HCT116 (cell line): ENCODE measurements around the gene CAPZB. TPM values are rescaled to one million over a fixed set of nuclear protein-coding genes. Genes with fewer than 3 reads are reported as not detected.

Experiments
- ATAC-seq: fragments of 200-7000 bp; cut with Tn5 transposase; 2 replicates; pipeline ENCODE4 v1.9.1; 2020; ENCODE audit warnings: mild to moderate bottlenecking, moderate library complexity
- BruUV-seq: library from RNA; stranded (reverse); fragments of 400-500 nt; replicated peaks from 2 replicates; lab custom pipeline; 2021; lab: Mats Ljungman, UMichigan
- CTCF ChIA-PET: fragments of 300-600 bp; sonication (Branson Sonifier 250); formaldehyde crosslinking; loops from one replicate; lab custom pipeline; 2021; ENCODE audit warnings: antibody characterized with exemption; lab: Charles Lee
- POLR2A ChIA-PET: fragments of 300-600, 350-600 bp; sonication (Branson Sonifier 250); formaldehyde crosslinking; loops from one replicate; lab custom pipeline; 2021; ENCODE audit warnings: antibody characterized with exemption; lab: Charles Lee
- RAD21 ChIA-PET, 2 experiments: fragments of 300-600 bp; sonication (Branson Sonifier 250); formaldehyde crosslinking; loops; one replicate each; lab custom pipeline; 2023; ENCODE audit warnings: low total read pairs in 2 of 2; ENCODE audit not compliant: uncharacterized antibody in 2 of 2, unreplicated experiment in 2 of 2, low non-redundant PET in 1 of 2; lab: Charles Lee
- DNase-seq: peaks from one replicate; pipeline ENCODE4 v3.0.0-alpha.2; 2010; ENCODE audit warnings: low read depth, low spot score
- H2AFZ ChIP-seq: fragments of 200-600 bp; shearing (Covaris generic), sonication (generic); 2 replicates; pipeline ENCODE4 v1.6.1; 2017; ENCODE audit warnings: low read depth, mixed run types, mixed read lengths, antibody characterized with exemption, low read length; ENCODE audit not compliant: poor library complexity, severe bottlenecking
- H3K27ac ChIP-seq: 2 replicates; pipeline ENCODE4 v1.5.1; 2012; ENCODE audit warnings: low read depth, low read length
- H3K27me3 ChIP-seq: fragments of 200-600 bp; sonication (generic); 2 replicates; pipeline ENCODE4 v1.6.1; 2016; ENCODE audit warnings: mixed run types, low read length, mixed read lengths; ENCODE audit not compliant: insufficient read depth
- H3K36me3 ChIP-seq, 2 experiments: fragments of 200-500 bp in 1 of 2; fragments of 200-600 bp in 1 of 2; sonication (Bioruptor generic) in 1 of 2; sonication (generic) in 1 of 2; 2 replicates each; pipeline versions ENCODE4 v1.5.1 to v1.6.1; 2014 to 2016; ENCODE audit warnings: low read length in 2 of 2, inconsistent platforms in 1 of 2, mixed read lengths in 1 of 2, mixed run types in 1 of 2; ENCODE audit not compliant: insufficient read depth in 2 of 2, control insufficient read depth in 1 of 2
- H3K4me1 ChIP-seq, 2 experiments: fragments of 200-600 bp in 1 of 2; sonication (generic) in 1 of 2; 2 replicates each; pipeline versions ENCODE4 v1.5.1 to v1.6.1; 2012 to 2017; ENCODE audit warnings: low read length in 2 of 2, inconsistent platforms in 1 of 2, mild to moderate bottlenecking in 1 of 2, mixed read lengths in 1 of 2, mixed run types in 1 of 2, moderate library complexity in 1 of 2; ENCODE audit not compliant: insufficient read depth in 2 of 2, control insufficient read depth in 1 of 2
- H3K4me2 ChIP-seq: fragments of 200-600 bp; sonication (generic); 2 replicates; pipeline ENCODE4 v1.6.1; 2017; ENCODE audit warnings: mixed run types, low read length, mixed read lengths
- H3K4me3 ChIP-seq, 2 experiments: fragments of 200-600 bp in 1 of 2; sonication (generic) in 1 of 2; replicated peaks in 1 of 2; 2 replicates each; pipeline ENCODE4 v1.5.1; 2011 to 2016; ENCODE audit warnings: low read length in 2 of 2, control low read depth in 1 of 2, low read depth in 1 of 2, mild to moderate bottlenecking in 1 of 2, mixed read lengths in 1 of 2, mixed run types in 1 of 2
- H3K79me2 ChIP-seq: fragments of 200-600 bp; sonication (generic); 2 replicates; pipeline ENCODE4 v1.6.1; 2017; ENCODE audit warnings: mild to moderate bottlenecking, mixed run types, low read length, moderate library complexity, mixed read lengths; ENCODE audit not compliant: insufficient read depth
- H3K9ac ChIP-seq: fragments of 200-600 bp; sonication (generic); 2 replicates; pipeline ENCODE4 v1.6.1; 2016; ENCODE audit warnings: low read length, mixed read lengths
- H3K9me2 ChIP-seq: fragments of 200-600 bp; sonication (generic), shearing (Covaris generic); 2 replicates; pipeline ENCODE4 v1.6.1; 2017; ENCODE audit warnings: mixed run types, mild to moderate bottlenecking, moderate library complexity; ENCODE audit not compliant: insufficient read depth
- H3K9me3 ChIP-seq, 2 experiments: fragments of 200-500 bp in 1 of 2; fragments of 200-600 bp in 1 of 2; sonication (Bioruptor generic) in 1 of 2; sonication (generic) in 1 of 2; 2 replicates each; pipeline ENCODE4 v1.6.1; 2014 to 2017; ENCODE audit warnings: low read length in 2 of 2, mixed read lengths in 2 of 2, inconsistent platforms in 1 of 2, low read depth in 1 of 2, mild to moderate bottlenecking in 1 of 2, mixed run types in 1 of 2, moderate library complexity in 1 of 2; ENCODE audit not compliant: control insufficient read depth in 1 of 2, insufficient read depth in 1 of 2
- H4K20me1 ChIP-seq: fragments of 200-600 bp; sonication (generic), shearing (Covaris generic); 2 replicates; pipeline ENCODE4 v1.6.1; 2017; ENCODE audit warnings: mixed run types, mild to moderate bottlenecking, moderate library complexity; ENCODE audit not compliant: insufficient read depth
- CTCF ChIP-seq, 3 experiments: fragments of 200-600 bp in 1 of 3; sonication (generic) in 1 of 3; IDR thresholded peaks in 2 of 3; conservative IDR thresholded peaks in 1 of 3; 2 replicates each; pipeline ENCODE4 v1.5.1; 2012 to 2017; ENCODE audit warnings: low read depth in 2 of 3, low read length in 2 of 3, antibody characterized with exemption in 1 of 3, borderline replicate concordance in 1 of 3, control low read depth in 1 of 3, mild to moderate bottlenecking in 1 of 3, mixed read lengths in 1 of 3, mixed run types in 1 of 3, moderate library complexity in 1 of 3; ENCODE audit not compliant: insufficient read depth in 1 of 3
- ELF1 ChIP-seq: IDR thresholded peaks from 2 replicates; pipeline ENCODE4 v1.6.1; 2012; ENCODE audit warnings: low read depth, borderline replicate concordance
- MAX ChIP-seq: IDR thresholded peaks from 2 replicates; pipeline ENCODE4 v1.6.1; 2012
- POLR2AphosphoS5 ChIP-seq: IDR thresholded peaks from 2 replicates; pipeline ENCODE4 v1.6.1; 2011; ENCODE audit warnings: mild to moderate bottlenecking, low read depth, low read length, moderate library complexity
- RAD21 ChIP-seq: IDR thresholded peaks from 2 replicates; pipeline ENCODE4 v1.6.1; 2012; ENCODE audit warnings: low read depth, mild to moderate bottlenecking
- SP1 ChIP-seq: IDR thresholded peaks from 2 replicates; pipeline ENCODE4 v1.6.1; 2012; ENCODE audit warnings: low read depth
- TCF7L2 ChIP-seq: IDR thresholded peaks from 2 replicates; pipeline ENCODE4 v1.7.0; 2011; ENCODE audit warnings: borderline replicate concordance, inconsistent platforms; ENCODE audit not compliant: insufficient read depth, insufficient read length; ENCODE audit errors: extremely low read depth
- intact Hi-C: fragments of 100-400 bp; cut with micrococcal nuclease; formaldehyde crosslinking; loops from 2 replicates; pipeline ENCODE4 v1.10.0; 2022
- total RNA-seq: library from RNA; stranded (reverse); gene quantifications from one replicate; pipeline ENCODE4 v1.2.1, GENCODE V29; 2021; ENCODE audit not compliant: unreplicated experiment

CAPZB gene
- total RNA-seq, 1 experiment from 2014 or later: 203 TPM

- no peak for TF ChIP-seq CTCF (IDR thresholded peaks at IDR 0.05 in 2 of 3, conservative IDR thresholded peaks at IDR 0.05 in 1 of 3; ENCODE audit: borderline replicate concordance in 1 of 3, insufficient read depth in 1 of 3, low read depth in 2 of 3, low read length in 2 of 3)
- TF ChIP-seq, all 23 proteins: peak for 0
Observed at GRCh38 chr1:19433719-19433998, 51.7 kb downstream of the CAPZB start (continued).

GRCh38 chr1:19432943-19433718 lies 52.2 kb downstream of the CAPZB start:
- intact Hi-C loops: no loop called here
- H3K36me3 ChIP-seq: 0 out of 4 replicates have a peak, but pooled peaks cover 0 to 10% of the 10 kb centered on the region in 2 experiments
- no peak overlapping the region for H3K4me2 ChIP-seq
- no peaks in the 10 kb centered on the region for H3K9me2 ChIP-seq
- POLR2A ChIA-PET: no interaction called here
- H4K20me1 ChIP-seq: peaks cover 18% of the 10 kb centered on the region; the same call in 1 of the 2 replicates
- TF ChIP-seq MAX (no peak), RAD21 (no peak), SP1 (no peak), ELF1 (no peak), POLR2AphosphoS5 (no peak), TCF7L2 (no peak)
- TF ChIP-seq, all 23 proteins: peak for 0
- ChIA-PET CTCF (no interaction called here), RAD21 (no interaction called here)
- Histone ChIP-seq H3K27ac (no peak overlapping the region), H3K9me3 (no peaks in the 10 kb centered on the region), H3K9ac (no peak overlapping the region), H3K4me3 (no peak overlapping the region), H3K4me1 (peaks cover 20 to 26% of the 10 kb centered on the region in 2 experiments), H2AFZ (no peak overlapping the region), H3K27me3 (no peaks in the 10 kb centered on the region), H3K79me2 (peaks cover 97% of the 10 kb centered on the region)
- no peak for ATAC-seq
- no TSS peak for BruUV-seq
- no peak for DNase-seq
